H1 (cell line): ENCODE results near the gene UPF3A. TPM values are rescaled to one million over a fixed set of nuclear protein-coding genes. Genes with fewer than 3 reads are reported as not detected.

Experiments
- CTCF ChIA-PET: fragments of 300-600 bp; sonication (Branson Sonifier 250); formaldehyde crosslinking; loops from one replicate; lab custom pipeline; 2021; ENCODE audit not compliant: partially characterized antibody; lab: Charles Lee
- POLR2A ChIA-PET: fragments of 300-600 bp; sonication (Branson Sonifier 250); formaldehyde crosslinking; loops from one replicate; lab custom pipeline; 2021; ENCODE audit warnings: inconsistent platforms; ENCODE audit not compliant: partially characterized antibody; lab: Charles Lee
- DNase-seq, 2 experiments: peaks; one replicate each; pipeline versions ENCODE4 v3.0.0 to v3.0.0-alpha.2; 2010 to 2022; ENCODE audit warnings: low spot score in 2 of 2, low read depth in 1 of 2, mixed read lengths in 1 of 2
- FAIRE-seq: peaks from 2 replicates; lab custom pipeline; 2011; peaks lifted over from hg19 to GRCh38; lab: Jason Lieb, UNC
- H2AFZ ChIP-seq: 2 replicates; pipeline ENCODE4 v1.8.1; 2012; ENCODE audit warnings: low read length, inconsistent platforms
- H2AK5ac ChIP-seq: 2 replicates; pipeline ENCODE4 v1.6.1; 2013; ENCODE audit warnings: low read depth, low read length
- H2BK120ac ChIP-seq: replicated peaks from 2 replicates; pipeline ENCODE3; 2013; ENCODE audit warnings: low read depth, low read length, inconsistent platforms
- H2BK12ac ChIP-seq: 2 replicates; pipeline ENCODE4 v1.6.1; 2013; ENCODE audit warnings: low read depth, low read length
- H2BK15ac ChIP-seq: 2 replicates; pipeline ENCODE4 v1.6.1; 2013; ENCODE audit warnings: low read length
- H2BK20ac ChIP-seq: 2 replicates; pipeline ENCODE4 v1.6.1; 2013; ENCODE audit warnings: low read length
- H2BK5ac ChIP-seq: 2 replicates; pipeline ENCODE4 v1.6.1; 2013; ENCODE audit warnings: low read depth, low read length
- H3K14ac ChIP-seq: 2 replicates; pipeline ENCODE4 v1.6.1; 2013; ENCODE audit warnings: inconsistent platforms; ENCODE audit not compliant: insufficient read length
- H3K18ac ChIP-seq: 2 replicates; pipeline ENCODE4 v1.6.1; 2013; ENCODE audit warnings: low read length; ENCODE audit errors: extremely low read depth
- H3K23ac ChIP-seq: 2 replicates; pipeline ENCODE4 v1.6.1; 2013; ENCODE audit warnings: inconsistent platforms; ENCODE audit not compliant: insufficient read length
- H3K23me2 ChIP-seq: 2 replicates; pipeline ENCODE4 v1.6.1; 2013; ENCODE audit warnings: low read depth, low read length
- H3K27ac ChIP-seq: 2 replicates; pipeline ENCODE4 v1.6.1; 2011; ENCODE audit warnings: low read depth, low read length, inconsistent platforms
- H3K27me3 ChIP-seq, 4 experiments: replicated peaks in 1 of 4; 1 replicate in 1 of 4; 2 replicates in 3 of 4; pipeline versions ENCODE4 v1.6.1 to v1.8.1; 2011 to 2013; ENCODE audit warnings: low read length in 3 of 4, mild to moderate bottlenecking in 3 of 4, inconsistent platforms in 2 of 4, mixed read lengths in 2 of 4, moderate library complexity in 1 of 4; ENCODE audit not compliant: control insufficient read depth in 3 of 4, insufficient read depth in 3 of 4; ENCODE audit errors: extremely low read depth in 1 of 4
- H3K36me3 ChIP-seq, 4 experiments: 2 replicates each; pipeline versions ENCODE4 v1.6.1 to v1.8.1; 2011 to 2013; ENCODE audit warnings: mild to moderate bottlenecking in 4 of 4, low read length in 3 of 4, moderate library complexity in 2 of 4, control low read depth in 1 of 4, inconsistent platforms in 1 of 4; ENCODE audit not compliant: insufficient read depth in 4 of 4, control insufficient read depth in 2 of 4
- H3K4ac ChIP-seq: replicated peaks from 2 replicates; pipeline ENCODE3; 2013; ENCODE audit warnings: low read length, low read depth, mixed read lengths, inconsistent platforms; ENCODE audit not compliant: insufficient read length
- H3K4me1 ChIP-seq, 4 experiments: replicated peaks in 1 of 4; 1 replicate in 1 of 4; 2 replicates in 3 of 4; pipeline versions ENCODE4 v1.6.1 to v1.8.1; 2011 to 2013; ENCODE audit warnings: low read length in 3 of 4, inconsistent platforms in 2 of 4, mixed read lengths in 1 of 4; ENCODE audit not compliant: insufficient read depth in 4 of 4, control insufficient read depth in 3 of 4
- H3K4me2 ChIP-seq, 2 experiments: 2 replicates each; pipeline versions ENCODE4 v1.6.1 to v1.8.1; 2011 to 2013; ENCODE audit warnings: low read depth in 2 of 2, low read length in 2 of 2, control low read depth in 1 of 2, inconsistent platforms in 1 of 2, mild to moderate bottlenecking in 1 of 2; ENCODE audit not compliant: insufficient read depth in 1 of 2
- H3K4me3 ChIP-seq, 4 experiments: fragments of 200-600, 300-600 bp in 1 of 4; sonication (generic), shearing (Covaris generic), sonication (Bioruptor Twin) in 1 of 4; 2 replicates each; pipeline versions ENCODE4 v1.5.1 to v1.8.1; 2011 to 2016; ENCODE audit warnings: low read length in 4 of 4, low read depth in 3 of 4, control low read depth in 2 of 4, inconsistent platforms in 2 of 4, mild to moderate bottlenecking in 2 of 4, mixed read lengths in 1 of 4, moderate library complexity in 1 of 4; ENCODE audit not compliant: insufficient read depth in 2 of 4; ENCODE audit errors: extremely low read depth in 1 of 4
- H3K56ac ChIP-seq: replicated peaks from 2 replicates; pipeline ENCODE3; 2013; ENCODE audit warnings: low read depth, mild to moderate bottlenecking, mixed read lengths, low read length, inconsistent platforms; ENCODE audit not compliant: insufficient read length
- H3K79me1 ChIP-seq: 2 replicates; pipeline ENCODE4 v1.6.1; 2013; ENCODE audit warnings: low read depth, low read length, control low read depth
- H3K79me2 ChIP-seq, 2 experiments: 2 replicates each; pipeline versions ENCODE4 v1.6.1 to v1.8.1; 2012 to 2013; ENCODE audit warnings: low read length in 2 of 2, mild to moderate bottlenecking in 2 of 2, inconsistent platforms in 1 of 2; ENCODE audit not compliant: insufficient read depth in 2 of 2, control insufficient read depth in 1 of 2
- H3K9ac ChIP-seq, 4 experiments: replicated peaks in 1 of 4; 1 replicate in 1 of 4; 2 replicates in 3 of 4; pipeline versions ENCODE4 v1.6.1 to v1.8.1; 2011 to 2013; ENCODE audit warnings: low read depth in 3 of 4, low read length in 3 of 4, control low read depth in 2 of 4, mild to moderate bottlenecking in 2 of 4, moderate library complexity in 2 of 4, inconsistent platforms in 1 of 4; ENCODE audit errors: extremely low read depth in 1 of 4
- H3K9me3 ChIP-seq, 2 experiments: 2 replicates each; pipeline versions ENCODE4 v1.6.1 to v1.8.1; 2012 to 2013; ENCODE audit warnings: mild to moderate bottlenecking in 2 of 2, moderate library complexity in 2 of 2, control low read depth in 1 of 2, inconsistent platforms in 1 of 2, low read depth in 1 of 2, low read length in 1 of 2, mixed read lengths in 1 of 2; ENCODE audit not compliant: insufficient read depth in 2 of 2
- H4K20me1 ChIP-seq, 2 experiments: replicated peaks in 1 of 2; 2 replicates each; pipeline versions ENCODE3 to v1.8.1; 2011 to 2013; ENCODE audit warnings: inconsistent platforms in 2 of 2, low read length in 2 of 2, mild to moderate bottlenecking in 1 of 2; ENCODE audit not compliant: insufficient read depth in 2 of 2, control insufficient read depth in 1 of 2
- H4K5ac ChIP-seq: 2 replicates; pipeline ENCODE4 v1.6.1; 2013; ENCODE audit warnings: low read length, low read depth, mixed read lengths, inconsistent platforms; ENCODE audit not compliant: insufficient read length
- H4K8ac ChIP-seq: 2 replicates; pipeline ENCODE4 v1.8.0; 2013; ENCODE audit warnings: mild to moderate bottlenecking, moderate library complexity, low read length, inconsistent platforms; ENCODE audit not compliant: insufficient read depth; ENCODE audit errors: extremely low read depth
- H4K91ac ChIP-seq: replicated peaks from 2 replicates; pipeline ENCODE3; 2013; ENCODE audit warnings: low read length, mixed read lengths, inconsistent platforms; ENCODE audit not compliant: insufficient read length
- ATF2 ChIP-seq: IDR thresholded peaks from 2 replicates; pipeline ENCODE4 v1.6.1; 2012; ENCODE audit warnings: low read length, inconsistent platforms
- ATF3 ChIP-seq: IDR thresholded peaks from 2 replicates; pipeline ENCODE4 v1.6.1; 2011; ENCODE audit warnings: low read depth, mild to moderate bottlenecking, low read length; ENCODE audit not compliant: insufficient read depth
- BACH1 ChIP-seq: IDR thresholded peaks from 2 replicates; pipeline ENCODE4 v1.6.1; 2012; ENCODE audit warnings: low read length, improper control_type of control experiment
- CHD2 ChIP-seq: IDR thresholded peaks from 2 replicates; pipeline ENCODE4 v1.6.1; 2012; ENCODE audit warnings: low read length, improper control_type of control experiment
- E2F6 ChIP-seq: IDR thresholded peaks from 2 replicates; pipeline ENCODE4 v1.6.1; 2012; ENCODE audit warnings: inconsistent platforms
- HDAC6 ChIP-seq: IDR thresholded peaks from one replicate; pipeline ENCODE4 v1.7.1; 2012; ENCODE audit warnings: low read depth, mild to moderate bottlenecking, inconsistent platforms, low read length, moderate library complexity
- RBBP5 ChIP-seq: IDR thresholded peaks from 2 replicates; pipeline ENCODE4 v1.7.1; 2012; ENCODE audit warnings: low read depth, mild to moderate bottlenecking, inconsistent platforms, low read length, moderate library complexity, borderline replicate concordance
- SRF ChIP-seq: IDR thresholded peaks from 2 replicates; pipeline ENCODE4 v1.6.1; 2011; ENCODE audit warnings: mild to moderate bottlenecking, low read depth, low read length, moderate library complexity
- TBP ChIP-seq: IDR thresholded peaks from 2 replicates; pipeline ENCODE4 v1.6.1; 2011; ENCODE audit warnings: low read depth, low read length, improper control_type of control experiment
- WGBS, 2 experiments: shearing (Covaris generic) in 1 of 2; methylation state at CpG; one replicate each; pipeline versions ENCODE4 v1.1.6 to v1.1.7; 2013 to 2015; ENCODE audit warnings: low lambda C conversion rate in 2 of 2, mixed read lengths in 2 of 2, inconsistent platforms in 1 of 2, low coverage in 1 of 2, missing lambda C conversion rate in 1 of 2; ENCODE audit not compliant: insufficient replicate concordance in 2 of 2, insufficient coverage in 1 of 2, insufficient read length in 1 of 2; ENCODE audit errors: extremely low coverage in 1 of 2, missing lambda C conversion rate in 1 of 2; 5-methylcytosine and 5-hydroxymethylcytosine counted together
- polyA plus RNA-seq, 7 experiments: library from polyadenylated mRNA; depleted of rRNA in 3 of 7; stranded (reverse) in 5 of 7; unstranded in 2 of 7; fragments of >200 nt in 5 of 7; fragments of 200-250 nt in 2 of 7; gene quantifications; 1 replicate in 5 of 7; 2 replicates in 1 of 7; 4 replicates in 1 of 7; pipeline versions ENCODE4 v1.2.1 to v1.2.3, GENCODE V29; 2011 to 2013; ENCODE audit warnings: missing spikeins in 2 of 7, mixed read lengths in 2 of 7
- total RNA-seq: library from RNA; stranded (reverse); fragmentation: NEBNext Ultra II Directional; extraction: Animal tissue kit (Norgen Biotek cat#: 25700); gene quantifications from 2 replicates; pipeline ENCODE4 v1.2.1, GENCODE V29; 2021
- TF ChIP-seq, protein P1 (sequence below): IDR thresholded peaks from 2 replicates; pipeline ENCODE4 v1.6.1; 2012; ENCODE audit warnings: inconsistent platforms

The UPF3A gene
- total and polyA plus RNA-seq, 2 of the 8 experiments (the other 6 are each of a cell fraction or from before 2014, with no cell fraction given): 47.1 to 58.2 TPM

GRCh38 chr13:114309806-114310410, 28.5 kb downstream of the UPF3A start:
- no peak overlapping the region for H3K4ac ChIP-seq
- H3K36me3 ChIP-seq: peaks cover 0 to 11% (median 5%) of the 10 kb centered on the region in 4 experiments; a peak in 4 of 8 replicates
- no peak overlapping the region for H3K9ac ChIP-seq
- no peak overlapping the region for H3K14ac ChIP-seq
- H4K5ac ChIP-seq: no peak overlapping the region
- no peaks in the 10 kb centered on the region for H3K79me1 ChIP-seq
- H2BK15ac ChIP-seq: no peak overlapping the region
- peaks cover 0 to 4% of the 10 kb centered on the region in 2 experiments; a peak in 3 of 4 replicates for H3K79me2 ChIP-seq
- H2BK5ac ChIP-seq: no peak overlapping the region
- no peak overlapping the region for H3K56ac ChIP-seq
- 88% methylated on average over 6 of the region's 6 CpGs; no CpG with 5 or more reads in 1 of the 2 experiments for WGBS, 2 experiments
- H3K4me1 ChIP-seq: no peaks in the 10 kb centered on the region
- no peak overlapping the region for H2AFZ ChIP-seq
- POLR2A ChIA-PET: interaction anchor here (0.9 to 1.8 kb wide), 9 partner anchors 11 to 79 kb away, joined by 3 to 8 read pairs (median 3); no protein-coding TSS in a partner anchor
- DNase-seq: peak in 1 of 2 experiments; percentile 44
- CTCF ChIA-PET: interaction anchor here (1.2 to 2.0 kb wide), 4 partner anchors 10 to 31 kb away, joined by 5 to 6 read pairs (median 5); no protein-coding TSS in a partner anchor
- no peak overlapping the region for H3K27ac ChIP-seq
- no peak overlapping the region for H3K4me3 ChIP-seq
- H3K4me2 ChIP-seq: no peak overlapping the region
- no peak overlapping the region; the same call in 1 of the 2 replicates for H4K8ac ChIP-seq
- peaks cover 3% of the 10 kb centered on the region; the same call in 1 of the 2 replicates for H3K23me2 ChIP-seq
- H3K18ac ChIP-seq: no peak overlapping the region
- no peak overlapping the region for H2BK120ac ChIP-seq
- H3K27me3 ChIP-seq: no peaks in the 10 kb centered on the region
- no peak overlapping the region for H2BK20ac ChIP-seq
- no peak for FAIRE-seq
- H4K20me1 ChIP-seq: peaks cover 0 to 2% of the 10 kb centered on the region in 2 experiments
- H2AK5ac ChIP-seq: no peak overlapping the region
- no peak overlapping the region for H4K91ac ChIP-seq
- no peaks in the 10 kb centered on the region for H3K9me3 ChIP-seq
- H3K23ac ChIP-seq: no peak overlapping the region
- no peak overlapping the region for H2BK12ac ChIP-seq
- TF ChIP-seq BACH1: no peak
- TF ChIP-seq TBP: no peak
- TF ChIP-seq RBBP5: no peak
- no peak for TF ChIP-seq E2F6
- no peak for TF ChIP-seq ATF2
- TF ChIP-seq CHD2: no peak
- no peak for TF ChIP-seq HDAC6
- TF ChIP-seq SRF: no peak
- no peak for TF ChIP-seq ATF3
- TF ChIP-seq, protein P1, sequence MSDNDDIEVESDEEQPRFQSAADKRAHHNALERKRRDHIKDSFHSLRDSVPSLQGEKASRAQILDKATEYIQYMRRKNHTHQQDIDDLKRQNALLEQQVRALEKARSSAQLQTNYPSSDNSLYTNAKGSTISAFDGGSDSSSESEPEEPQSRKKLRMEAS: no peak
